AG04449 (cell line): ENCODE data around the gene DACH1.

Experiments used
- CTCF ChIA-PET: fragments of 350-600 bp; formaldehyde crosslinking; extraction: SDS; loops from one replicate; lab custom pipeline; 2021; ENCODE audit warnings: antibody characterized with exemption; lab: Yijun Ruan, JAX
- POLR2A ChIA-PET: fragments of 400-600, 350-600 bp; formaldehyde crosslinking; extraction: SDS; loops from one replicate; lab custom pipeline; 2020; ENCODE audit warnings: antibody characterized with exemption, inconsistent platforms; lab: Yijun Ruan, JAX
- DNase-seq: peaks from one replicate; pipeline ENCODE4 v3.0.0-alpha.2; 2010; ENCODE audit warnings: low read depth, low spot score
- H3K4me3 ChIP-seq: 2 replicates; pipeline ENCODE4 v1.5.1; 2011; ENCODE audit warnings: low read depth, mild to moderate bottlenecking, control low read depth, low read length
- CTCF ChIP-seq: IDR thresholded peaks from one replicate; pipeline ENCODE4 v1.5.1; 2011; ENCODE audit warnings: mild to moderate bottlenecking, moderate library complexity, low read length, control low read depth, inconsistent platforms; ENCODE audit not compliant: insufficient read depth; ENCODE audit errors: missing control alignments

The DACH1 gene

GRCh38 chr13:71503781-71504180 lies 363.2 kb downstream of the DACH1 start:
- TF ChIP-seq CTCF: no peak
- ChIA-PET CTCF (no interaction called here), POLR2A (no interaction called here)
- no peak overlapping the region for H3K4me3 ChIP-seq
- no peak for DNase-seq

- TF ChIP-seq CTCF: no peak
- CTCF ChIA-PET: no interaction called here
- no peak overlapping the region for H3K4me3 ChIP-seq
- DNase-seq: no peak
- POLR2A ChIA-PET: no interaction called here
Measured at GRCh38 chr13:71499944-71500514, 367.0 kb downstream of the DACH1 start.

GRCh38 chr13:71499235-71499634 lies 367.8 kb downstream of the DACH1 start:
- TF ChIP-seq CTCF: no peak
- no peak for DNase-seq
- no peak overlapping the region for H3K4me3 ChIP-seq
- ChIA-PET CTCF (no interaction called here), POLR2A (no interaction called here)

- ChIA-PET CTCF (no interaction called here), POLR2A (no interaction called here)
- TF ChIP-seq CTCF: no peak
- no peak for DNase-seq
- no peak overlapping the region for H3K4me3 ChIP-seq
Measured at GRCh38 chr13:71493189-71493588, 373.8 kb downstream of the DACH1 start.

GRCh38 chr13:71492346-71492871 lies 374.6 kb downstream of the DACH1 start:
- POLR2A ChIA-PET: no interaction called here
- DNase-seq: no peak
- H3K4me3 ChIP-seq: no peak overlapping the region
- no peak for TF ChIP-seq CTCF
- CTCF ChIA-PET: no interaction called here

GRCh38 chr13:71491010-71491409 lies 376.0 kb downstream of the DACH1 start:
- POLR2A ChIA-PET: no interaction called here

More at GRCh38 chr13:71491010-71491409, 376.0 kb downstream of the DACH1 start:
- H3K4me3 ChIP-seq: no peak overlapping the region
- DNase-seq: no peak
- CTCF ChIA-PET: no interaction called here
- no peak for TF ChIP-seq CTCF
